Adrenal gland (tissue), 12 donors: ENCODE results near the gene CAT. TPM values are rescaled to one million over a fixed set of nuclear protein-coding genes. Genes with fewer than 3 reads are reported as not detected.

Source experiments
- DNase-seq, 7 donors: peaks; one replicate each; pipeline ENCODE4 v3.0.0-alpha.2; 2019 to 2020
- H3K27ac ChIP-seq, 5 donors: fragments of 200-600 bp; sonication (generic) in 4 of 5; 1 replicate in 3 of 5; 2 replicates in 2 of 5; pipeline versions ENCODE4 v1.5.1 to v1.8.0; 2016 to 2020; ENCODE audit warnings: mild to moderate bottlenecking in 1 of 5
- H3K27me3 ChIP-seq: fragments of 200-600 bp; 2 replicates; pipeline ENCODE4 v1.8.0; 2021
- H3K36me3 ChIP-seq, 2 donors: fragments of 200-600 bp; replicated peaks in 1 of 2; 1 replicate in 1 of 2; 2 replicates in 1 of 2; pipeline versions ENCODE4 v1.5.1 to v1.8.0; 2018 to 2022
- H3K4me1 ChIP-seq, 2 donors: fragments of 200-600 bp; replicated peaks in 1 of 2; 1 replicate in 1 of 2; 2 replicates in 1 of 2; pipeline versions ENCODE4 v1.5.1 to v1.8.0; 2018 to 2021
- H3K4me3 ChIP-seq, 4 donors: fragments of 200-600 bp; sonication (generic) in 3 of 4; one replicate each; pipeline ENCODE4 v1.5.1; 2016 to 2018
- H3K9me3 ChIP-seq, 3 donors: fragments of 200-600 bp; sonication (generic) in 1 of 3; replicated peaks in 1 of 3; 1 replicate in 2 of 3; 2 replicates in 1 of 3; pipeline versions ENCODE4 v1.5.1 to v1.8.0; 2016 to 2021
- POLR2A ChIP-seq, 2 donors: fragments of 450-650 bp; IDR thresholded peaks; one replicate each; pipeline ENCODE4 v1.6.1; 2017; ENCODE audit warnings: antibody characterized with exemption in 2 of 2, mild to moderate bottlenecking in 2 of 2, moderate library complexity in 1 of 2
- WGBS, 4 donors: extraction: QIAGEN DNeasy Blood & Tissue Kit in 2 of 4; methylation state at CpG; one replicate each; pipeline versions ENCODE4 v1.1.5 to v1.1.7; 2013 to 2017; 5-methylcytosine and 5-hydroxymethylcytosine counted together
- intact Hi-C, 2 donors: fragments of 100-400 bp; cut with DNase I; formaldehyde crosslinking; loops; one replicate each; pipeline versions ENCODE4 v1.14.1 to v1.15.0; 2022 to 2023
- polyA plus RNA-seq, 3 donors: library from polyadenylated mRNA; stranded (reverse); fragments of 200-250 nt in 2 of 3; fragments of 350-450 nt in 1 of 3; fragmentation: Illumina TruSeq in 1 of 3; extraction: RNeasy Lipid Tissue Mini Kit (QIAGEN cat#74804) in 1 of 3; gene quantifications; one replicate each; pipeline ENCODE4 v1.2.3, GENCODE V29; 2013 to 2014
- total RNA-seq, 9 donors: library from RNA; depleted of rRNA in 4 of 9; stranded (reverse); fragments of >200 nt in 4 of 9; fragments of 120-200 nt in 1 of 9; fragmentation: NEBNext Ultra II Directional in 1 of 9; extraction: Animal tissue kit (Norgen Biotek cat#: 25700) in 1 of 9; gene quantifications; one replicate each; pipeline versions ENCODE4 v1.1.0 to v1.2.4, GENCODE V29; 2013 to 2023
- TF ChIP-seq, protein P1 (sequence below), 6 experiments: fragments of 450-650 bp in 4 of 6; fragments of 200-600 bp in 2 of 6; sonication (generic) in 1 of 6; IDR thresholded peaks; 1 replicate in 5 of 6; 2 replicates in 1 of 6; pipeline versions ENCODE4 v1.5.1 to v1.8.0; 2016 to 2021; ENCODE audit warnings: antibody characterized with exemption in 6 of 6, mild to moderate bottlenecking in 2 of 6, moderate library complexity in 1 of 6
- donor health status: healthy with polysubstance abuse.
- donor health status: Bipolar disorder and iron deficiency.
- donor health status: DM: yes; HTN: yes; CAD: no.
- donor health status: DM: no; HTN: no; CAD: no.
- donor health status: DM: no; HTN: no; CAD: no.
- donor health status: DM: yes; HTN: yes; CAD: no.

Gene CAT
- total and polyA plus RNA-seq, 12 donors = 45.8 to 302 (median 209) TPM

- intact Hi-C loops = no loop called here
Measured at GRCh38 chr11:34445956-34446355, 7.2 kb downstream of the CAT start.

GRCh38 chr11:34446386-34446785 is 7.7 kb downstream of the CAT start:
- Histone ChIP-seq H3K4me3 (no peak overlapping the region), H3K27ac (no peak overlapping the region), H3K9me3 (no peaks in the 10 kb centered on the region), H3K27me3 (no peaks in the 10 kb centered on the region), H3K36me3 (peaks cover 0 to 16% of the 10 kb centered on the region in 2 donors), H3K4me1 (peaks cover 19 to 20% of the 10 kb centered on the region in 2 donors)
- intact Hi-C loops = no loop called here
- 74 to 78% (median 76%) methylated on average over 5 of the region's 5 CpGs for WGBS, 4 donors
- TF ChIP-seq, protein P1, sequence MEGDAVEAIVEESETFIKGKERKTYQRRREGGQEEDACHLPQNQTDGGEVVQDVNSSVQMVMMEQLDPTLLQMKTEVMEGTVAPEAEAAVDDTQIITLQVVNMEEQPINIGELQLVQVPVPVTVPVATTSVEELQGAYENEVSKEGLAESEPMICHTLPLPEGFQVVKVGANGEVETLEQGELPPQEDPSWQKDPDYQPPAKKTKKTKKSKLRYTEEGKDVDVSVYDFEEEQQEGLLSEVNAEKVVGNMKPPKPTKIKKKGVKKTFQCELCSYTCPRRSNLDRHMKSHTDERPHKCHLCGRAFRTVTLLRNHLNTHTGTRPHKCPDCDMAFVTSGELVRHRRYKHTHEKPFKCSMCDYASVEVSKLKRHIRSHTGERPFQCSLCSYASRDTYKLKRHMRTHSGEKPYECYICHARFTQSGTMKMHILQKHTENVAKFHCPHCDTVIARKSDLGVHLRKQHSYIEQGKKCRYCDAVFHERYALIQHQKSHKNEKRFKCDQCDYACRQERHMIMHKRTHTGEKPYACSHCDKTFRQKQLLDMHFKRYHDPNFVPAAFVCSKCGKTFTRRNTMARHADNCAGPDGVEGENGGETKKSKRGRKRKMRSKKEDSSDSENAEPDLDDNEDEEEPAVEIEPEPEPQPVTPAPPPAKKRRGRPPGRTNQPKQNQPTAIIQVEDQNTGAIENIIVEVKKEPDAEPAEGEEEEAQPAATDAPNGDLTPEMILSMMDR (IDR thresholded peaks at IDR 0.05) = no peak
- TF ChIP-seq POLR2A (IDR thresholded peaks at IDR 0.05) = no peak
- DNase-seq = no peak

More at GRCh38 chr11:34445956-34446355, 7.2 kb downstream of the CAT start:
- H3K27ac ChIP-seq = no peak overlapping the region
- peaks cover 20 to 23% of the 10 kb centered on the region in 2 donors for H3K4me1 ChIP-seq
- H3K4me3 ChIP-seq = no peak overlapping the region
- H3K36me3 ChIP-seq = peaks cover 0 to 11% of the 10 kb centered on the region in 2 donors
- TF ChIP-seq POLR2A (IDR thresholded peaks at IDR 0.05) = no peak
- TF ChIP-seq, protein P1 (IDR thresholded peaks at IDR 0.05) = no peak
- 64 to 89% (median 76%) methylated on average over 4 of the region's 4 CpGs for WGBS, 4 donors
- no peak for DNase-seq
- H3K9me3 ChIP-seq = no peaks in the 10 kb centered on the region
- no peaks in the 10 kb centered on the region for H3K27me3 ChIP-seq

DNA sequence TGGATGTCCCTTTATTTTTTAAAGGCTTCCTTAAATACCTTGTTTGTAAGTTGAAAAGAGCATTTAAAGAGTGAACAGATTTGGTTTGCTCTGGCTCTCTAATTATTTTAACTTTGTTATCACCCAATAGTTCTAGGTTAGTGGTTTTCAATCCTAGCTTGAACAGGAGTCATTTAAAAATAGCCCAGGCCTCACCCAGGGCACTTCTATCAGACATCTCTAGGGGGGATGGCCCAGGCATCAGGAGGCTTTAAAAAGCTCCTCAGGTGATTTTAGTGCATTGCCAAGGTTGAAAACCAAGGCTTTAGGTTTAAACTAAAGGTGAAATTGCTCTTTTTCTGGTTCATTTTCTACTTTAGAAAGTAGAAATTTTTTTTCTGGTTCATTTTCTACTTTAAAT is 8.3 kb downstream of the CAT start:
- Histone ChIP-seq H3K36me3 (peaks cover 0 to 22% of the 10 kb centered on the region in 2 donors), H3K9me3 (no peaks in the 10 kb centered on the region), H3K4me3 (no peak overlapping the region), H3K27me3 (no peaks in the 10 kb centered on the region), H3K4me1 (peaks cover 19 to 20% of the 10 kb centered on the region in 2 donors), H3K27ac (no peak overlapping the region)
- DNase-seq = no peak
- TF ChIP-seq, protein P1 (IDR thresholded peaks at IDR 0.05) = no peak
- no peak for TF ChIP-seq POLR2A (IDR thresholded peaks at IDR 0.05)
- intact Hi-C loops = no loop called here

DNA sequence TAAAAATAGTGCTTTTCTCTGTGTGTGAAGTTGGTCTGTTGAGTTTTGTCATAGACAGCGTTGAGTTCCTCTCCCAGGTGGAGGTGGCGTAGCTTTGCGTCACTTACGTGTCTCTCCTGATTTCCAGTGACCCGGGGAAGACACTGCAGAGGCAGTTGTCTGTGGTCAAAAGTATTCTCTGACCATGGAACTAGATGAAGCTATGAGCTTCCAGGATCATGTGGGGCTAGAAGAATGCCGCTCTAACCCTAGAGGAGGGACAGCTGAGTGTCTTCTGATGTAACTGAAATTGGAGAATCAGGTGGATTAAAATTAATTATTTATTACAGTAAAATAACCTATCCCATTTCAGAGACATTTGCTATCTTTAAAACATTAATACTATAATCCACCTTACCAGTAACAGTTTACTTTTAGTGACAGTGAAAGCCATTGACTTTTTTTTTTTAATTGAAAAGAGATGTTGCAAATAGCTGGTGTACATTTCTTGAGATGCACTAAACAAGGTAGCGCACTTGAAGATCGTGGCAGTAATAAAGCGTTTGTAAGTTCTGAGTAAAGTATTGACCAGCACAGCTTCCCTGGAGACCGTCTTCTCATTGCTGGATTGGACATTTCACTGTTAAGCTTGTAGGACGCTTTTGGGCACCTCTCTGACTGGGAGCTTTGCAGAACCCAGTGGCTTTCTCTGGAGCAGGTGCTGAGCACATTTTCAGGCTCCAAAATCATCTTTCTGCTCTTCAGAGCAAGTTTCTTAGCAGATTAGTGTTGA is 9.7 kb downstream of the CAT start:
- 90 to 93% (median 91%) methylated on average over 11 of the region's 11 CpGs for WGBS, 4 donors
- Histone ChIP-seq H3K27me3 (no peaks in the 10 kb centered on the region), H3K4me3 (no peak overlapping the region), H3K36me3 (peaks cover 0 to 34% of the 10 kb centered on the region in 2 donors), H3K27ac (no peak overlapping the region), H3K4me1 (peaks cover 10 to 11% of the 10 kb centered on the region in 2 donors), H3K9me3 (no peaks in the 10 kb centered on the region)
- TF ChIP-seq, protein P1 (IDR thresholded peaks at IDR 0.05) = no peak
- no peak for TF ChIP-seq POLR2A (IDR thresholded peaks at IDR 0.05)
- intact Hi-C loops = no loop called here
- no peak for DNase-seq
